IMR-90 (cell line): Measurements from ENCODE around the gene SPPL2A.

Experiments used
- CTCF ChIP-seq: conservative IDR thresholded peaks from 2 replicates; pipeline ENCODE4 v1.5.1; 2012; ENCODE audit warnings: mild to moderate bottlenecking, low read depth, low read length, improper control_type of control experiment
- ELK1 ChIP-seq: fragments of 150-350 bp; IDR thresholded peaks from 2 replicates; pipeline ENCODE4 v1.6.1; 2016; ENCODE audit warnings: low read depth, mild to moderate bottlenecking, low read length, moderate library complexity, borderline replicate concordance

GRCh38 chr15:50655555-50655954, 110.0 kb downstream of the SPPL2A start:
- no peak for TF ChIP-seq ELK1
- TF ChIP-seq CTCF = no peak
